SK-N-SH (cell line): ENCODE data around the gene PYGO1. TPM values are rescaled to one million over a fixed set of nuclear protein-coding genes. Genes with fewer than 3 reads are reported as not detected.

Experiments used
- CTCF ChIA-PET: fragments of 300-600, 350-600 bp; formaldehyde crosslinking; extraction: SDS; loops from one replicate; lab custom pipeline; 2021; lab: Yijun Ruan, JAX
- POLR2A ChIA-PET: fragments of 350-600 bp; sonication (Branson Sonifier 250); formaldehyde crosslinking; extraction: SDS; loops from one replicate; lab custom pipeline; 2020; ENCODE audit warnings: antibody characterized with exemption, inconsistent platforms; lab: Yijun Ruan, JAX
- DNase-seq: peaks from one replicate; pipeline ENCODE4 v3.0.0; 2012
- H2AFZ ChIP-seq: fragments of 200-600 bp; sonication (generic); 2 replicates; pipeline ENCODE4 v1.8.1; 2016; ENCODE audit warnings: antibody characterized with exemption, mild to moderate bottlenecking, low read depth
- H3F3A ChIP-seq: fragments of 200-600 bp; sonication (generic); replicated peaks from 2 replicates; pipeline ENCODE3; 2016; ENCODE audit warnings: antibody characterized with exemption, mild to moderate bottlenecking; ENCODE audit not compliant: insufficient read depth
- H3K27ac ChIP-seq, 2 experiments: fragments of 200-500 bp in 1 of 2; fragments of 200-600 bp in 1 of 2; sonication (Bioruptor generic) in 1 of 2; sonication (generic), shearing (Covaris generic) in 1 of 2; 2 replicates each; pipeline versions ENCODE4 v1.5.1 to v1.6.1; 2014 to 2016; ENCODE audit warnings: low read depth in 2 of 2, inconsistent platforms in 1 of 2, low read length in 1 of 2, mild to moderate bottlenecking in 1 of 2, mixed read lengths in 1 of 2
- H3K27me3 ChIP-seq: fragments of 200-600 bp; sonication (generic), shearing (Covaris generic); 2 replicates; pipeline ENCODE4 v1.6.1; 2016; ENCODE audit warnings: mixed run types; ENCODE audit not compliant: insufficient read depth
- H3K36me3 ChIP-seq, 2 experiments: fragments of 200-500 bp in 1 of 2; fragments of 200-600 bp in 1 of 2; sonication (Bioruptor generic) in 1 of 2; sonication (generic) in 1 of 2; replicated peaks in 1 of 2; 2 replicates each; pipeline versions ENCODE3 to v1.5.1; 2014 to 2016; ENCODE audit warnings: low read length in 1 of 2, mild to moderate bottlenecking in 1 of 2; ENCODE audit not compliant: insufficient read depth in 2 of 2, control insufficient read depth in 1 of 2
- H3K4me1 ChIP-seq, 2 experiments: fragments of 200-500 bp in 1 of 2; fragments of 200-600 bp in 1 of 2; sonication (Bioruptor generic) in 1 of 2; sonication (generic), shearing (Covaris generic) in 1 of 2; 2 replicates each; pipeline versions ENCODE4 v1.5.1 to v1.6.1; 2014 to 2016; ENCODE audit warnings: low read depth in 1 of 2, low read length in 1 of 2, mixed run types in 1 of 2; ENCODE audit not compliant: insufficient read depth in 2 of 2, control insufficient read depth in 1 of 2
- H3K4me2 ChIP-seq: fragments of 200-600 bp; sonication (generic), shearing (Covaris generic); 2 replicates; pipeline ENCODE4 v1.6.1; 2017; ENCODE audit warnings: mixed run types
- H3K4me3 ChIP-seq, 2 experiments: fragments of 200-500 bp in 1 of 2; fragments of 200-600 bp in 1 of 2; sonication (Bioruptor generic) in 1 of 2; sonication (generic), shearing (Covaris generic) in 1 of 2; 2 replicates each; pipeline versions ENCODE4 v1.5.1 to v1.8.1; 2014 to 2016; ENCODE audit warnings: low read depth in 2 of 2, inconsistent platforms in 1 of 2, low read length in 1 of 2, mild to moderate bottlenecking in 1 of 2, mixed read lengths in 1 of 2, moderate library complexity in 1 of 2
- H3K79me2 ChIP-seq: fragments of 200-600 bp; sonication (generic); 2 replicates; pipeline ENCODE4 v1.8.1; 2017; ENCODE audit warnings: mild to moderate bottlenecking; ENCODE audit not compliant: insufficient read depth
- H3K9ac ChIP-seq: fragments of 200-600 bp; sonication (generic); 2 replicates; pipeline ENCODE4 v1.6.1; 2017; ENCODE audit warnings: mixed run types
- H3K9me2 ChIP-seq: fragments of 200-600 bp; sonication (generic); 2 replicates; pipeline ENCODE4 v1.6.1; 2017; ENCODE audit warnings: mixed run types
- H3K9me3 ChIP-seq: fragments of 200-600 bp; sonication (generic); 2 replicates; pipeline ENCODE4 v1.6.1; 2017; ENCODE audit warnings: mixed run types, mild to moderate bottlenecking, moderate library complexity
- H4K20me1 ChIP-seq: fragments of 200-600 bp; sonication (generic); 2 replicates; pipeline ENCODE4 v1.6.1; 2017; ENCODE audit warnings: mild to moderate bottlenecking, mixed run types; ENCODE audit not compliant: insufficient read depth
- EP300 ChIP-seq, 2 experiments: IDR thresholded peaks; 2 replicates each; pipeline versions ENCODE4 v1.4.0 to v1.6.1; 2012; ENCODE audit warnings: borderline replicate concordance in 1 of 2, low read depth in 1 of 2, low read length in 1 of 2
- FOSL2 ChIP-seq: IDR thresholded peaks from 2 replicates; pipeline ENCODE4 v1.4.0; 2012; ENCODE audit warnings: low read depth, mild to moderate bottlenecking, moderate library complexity, borderline replicate concordance
- FOXJ3 ChIP-seq: sonication (generic); formaldehyde crosslinking; IDR thresholded peaks from 2 replicates; pipeline ENCODE4 v1.5.1; 2020; ENCODE audit warnings: mild to moderate bottlenecking, missing genetic modification reagents
- FOXM1 ChIP-seq: IDR thresholded peaks from 2 replicates; pipeline ENCODE4 v1.4.0; 2012; ENCODE audit warnings: low read depth, mild to moderate bottlenecking
- IRF3 ChIP-seq: fragments of 150-350 bp; IDR thresholded peaks from 2 replicates; pipeline ENCODE4 v1.6.1; 2016; ENCODE audit warnings: mild to moderate bottlenecking, low read depth, low read length
- JUND ChIP-seq: IDR thresholded peaks from 2 replicates; pipeline ENCODE4 v1.4.0; 2012
- MEF2A ChIP-seq: IDR thresholded peaks from 2 replicates; pipeline ENCODE4 v1.4.0; 2012; ENCODE audit warnings: low read depth, borderline replicate concordance
- MXI1 ChIP-seq: IDR thresholded peaks from 2 replicates; pipeline ENCODE4 v1.6.1; 2012; ENCODE audit warnings: mild to moderate bottlenecking, low read depth, low read length, improper control_type of control experiment
- NRF1 ChIP-seq: IDR thresholded peaks from 2 replicates; pipeline ENCODE4 v1.6.1; 2012; ENCODE audit warnings: low read depth, mild to moderate bottlenecking, low read length
- POLR2AphosphoS5 ChIP-seq: IDR thresholded peaks from 2 replicates; pipeline ENCODE4 v1.6.1; 2012; ENCODE audit warnings: low read depth, low read length
- RAD21 ChIP-seq: IDR thresholded peaks from 2 replicates; pipeline ENCODE4 v1.6.1; 2012; ENCODE audit warnings: mild to moderate bottlenecking, low read length
- RCOR1 ChIP-seq: fragments of 150-350 bp; IDR thresholded peaks from 2 replicates; pipeline ENCODE4 v1.6.1; 2017; ENCODE audit warnings: antibody characterized with exemption, low read length
- SMC3 ChIP-seq: IDR thresholded peaks from 2 replicates; pipeline ENCODE4 v1.6.1; 2012; ENCODE audit warnings: low read depth, low read length, improper control_type of control experiment
- TAF1 ChIP-seq: IDR thresholded peaks from 2 replicates; pipeline ENCODE4 v1.6.1; 2012; ENCODE audit warnings: low read depth, mild to moderate bottlenecking, low read length, moderate library complexity, borderline replicate concordance
- TCF12 ChIP-seq: IDR thresholded peaks from 2 replicates; pipeline ENCODE4 v1.4.0; 2012
- TEAD4 ChIP-seq: IDR thresholded peaks from 2 replicates; pipeline ENCODE4 v1.4.0; 2012; ENCODE audit warnings: mild to moderate bottlenecking, borderline replicate concordance; ENCODE audit not compliant: insufficient read depth
- USF1 ChIP-seq: IDR thresholded peaks from 2 replicates; pipeline ENCODE4 v1.4.0; 2012; ENCODE audit warnings: low read depth, borderline replicate concordance
- USF2 ChIP-seq: fragments of 150-350 bp; IDR thresholded peaks from 2 replicates; pipeline ENCODE4 v1.6.1; 2017; ENCODE audit warnings: antibody characterized with exemption, low read length, low read depth, borderline replicate concordance
- WGBS: methylation state at CpG from one replicate; pipeline ENCODE4 v1.1.6; 2017; ENCODE audit warnings: low lambda C conversion rate; 5-methylcytosine and 5-hydroxymethylcytosine counted together
- polyA plus RNA-seq, 3 experiments: library from polyadenylated mRNA; depleted of rRNA; stranded (reverse); fragments of >200 nt; gene quantifications; 2 replicates each; pipeline ENCODE4 v1.2.3, GENCODE V29; 2012
- TF ChIP-seq, protein P1 (sequence below): fragments of 200-600 bp; sonication (generic); IDR thresholded peaks from 2 replicates; pipeline ENCODE4 v1.6.1; 2017; ENCODE audit warnings: antibody characterized with exemption, mild to moderate bottlenecking, moderate library complexity

The PYGO1 gene
- polyA plus RNA-seq, 1 of the 3 experiments (the other 2 are of a cell fraction), result 2.3 TPM

- no peaks in the 10 kb centered on the region for H3F3A ChIP-seq
- no peak overlapping the region for H3K27ac ChIP-seq
- ChIA-PET CTCF (no interaction called here), POLR2A (no interaction called here)
- no peak overlapping the region for H3K9ac ChIP-seq
- H3K9me3 ChIP-seq, result no peaks in the 10 kb centered on the region
- H3K4me1 ChIP-seq, result peaks cover 0 to 5% of the 10 kb centered on the region in 2 experiments; a peak in 1 of 4 replicates
- no peaks in the 10 kb centered on the region for H4K20me1 ChIP-seq
- no peaks in the 10 kb centered on the region for H3K79me2 ChIP-seq
- H3K27me3 ChIP-seq, result no peaks in the 10 kb centered on the region
- H3K4me2 ChIP-seq, result no peak overlapping the region
- H2AFZ ChIP-seq, result no peak overlapping the region
- TF ChIP-seq RCOR1 (no peak), POLR2AphosphoS5 (no peak), MEF2A (no peak), TCF12 (no peak), FOSL2 (no peak), EP300 (IDR thresholded peaks at IDR 0.05; ENCODE audit: borderline replicate concordance in 1 of 2, low read depth in 1 of 2, low read length in 1 of 2) (no peak), FOXM1 (no peak), TAF1 (no peak), SMC3 (no peak), TEAD4 (no peak), MXI1 (no peak), IRF3 (no peak), USF2 (no peak), FOXJ3 (CRISPR knock-in tag) (no peak)
- DNase-seq, result no peak
- H3K4me3 ChIP-seq, result no peak overlapping the region
- H3K9me2 ChIP-seq, result no peaks in the 10 kb centered on the region
- H3K36me3 ChIP-seq, result peaks cover 0 to 5% of the 10 kb centered on the region in 2 experiments
- WGBS, result 79% methylated on average over 6 of the region's 6 CpGs
Measured at GRCh38 chr15:55535436-55535835, 52.7 kb downstream of the PYGO1 start.

- no peaks in the 10 kb centered on the region for H3F3A ChIP-seq
- DNase-seq, result no peak
- no peak for TF ChIP-seq TCF12
- no peak for TF ChIP-seq FOSL2
- no peak for TF ChIP-seq RAD21
- TF ChIP-seq IRF3, result no peak
- TF ChIP-seq USF1, result no peak
- TF ChIP-seq JUND, result no peak
- TF ChIP-seq, protein P1, sequence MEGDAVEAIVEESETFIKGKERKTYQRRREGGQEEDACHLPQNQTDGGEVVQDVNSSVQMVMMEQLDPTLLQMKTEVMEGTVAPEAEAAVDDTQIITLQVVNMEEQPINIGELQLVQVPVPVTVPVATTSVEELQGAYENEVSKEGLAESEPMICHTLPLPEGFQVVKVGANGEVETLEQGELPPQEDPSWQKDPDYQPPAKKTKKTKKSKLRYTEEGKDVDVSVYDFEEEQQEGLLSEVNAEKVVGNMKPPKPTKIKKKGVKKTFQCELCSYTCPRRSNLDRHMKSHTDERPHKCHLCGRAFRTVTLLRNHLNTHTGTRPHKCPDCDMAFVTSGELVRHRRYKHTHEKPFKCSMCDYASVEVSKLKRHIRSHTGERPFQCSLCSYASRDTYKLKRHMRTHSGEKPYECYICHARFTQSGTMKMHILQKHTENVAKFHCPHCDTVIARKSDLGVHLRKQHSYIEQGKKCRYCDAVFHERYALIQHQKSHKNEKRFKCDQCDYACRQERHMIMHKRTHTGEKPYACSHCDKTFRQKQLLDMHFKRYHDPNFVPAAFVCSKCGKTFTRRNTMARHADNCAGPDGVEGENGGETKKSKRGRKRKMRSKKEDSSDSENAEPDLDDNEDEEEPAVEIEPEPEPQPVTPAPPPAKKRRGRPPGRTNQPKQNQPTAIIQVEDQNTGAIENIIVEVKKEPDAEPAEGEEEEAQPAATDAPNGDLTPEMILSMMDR, result no peak
- TF ChIP-seq POLR2AphosphoS5, result no peak
- no peak for TF ChIP-seq NRF1
- no peak overlapping the region for H2AFZ ChIP-seq
- no peaks in the 10 kb centered on the region for H4K20me1 ChIP-seq
- H3K4me3 ChIP-seq, result no peak overlapping the region
- H3K9me2 ChIP-seq, result no peaks in the 10 kb centered on the region
- ChIA-PET CTCF (no interaction called here), POLR2A (no interaction called here)
- H3K4me1 ChIP-seq, result peaks cover 0 to 5% of the 10 kb centered on the region in 2 experiments; a peak in 1 of 4 replicates
- H3K9ac ChIP-seq, result no peak overlapping the region
- no peaks in the 10 kb centered on the region for H3K9me3 ChIP-seq
- H3K27ac ChIP-seq, result no peak overlapping the region
- no peak overlapping the region for H3K4me2 ChIP-seq
- H3K27me3 ChIP-seq, result no peaks in the 10 kb centered on the region
- H3K79me2 ChIP-seq, result no peaks in the 10 kb centered on the region
- H3K36me3 ChIP-seq, result no peaks in the 10 kb centered on the region
Measured at GRCh38 chr15:55532944-55533343, 55.2 kb downstream of the PYGO1 start.
